Measurements from ENCODE around the gene MCAM.

GRCh38 chr11:119319700-119320239 is 2.8 kb upstream of the MCAM start:
- TF ChIP-seq POLR2A (IDR thresholded peaks at IDR 0.05; ENCODE audit: low read length): no peak
- TF ChIP-seq GATA1 (IDR thresholded peaks at IDR 0.05; ENCODE audit: low read depth, low read length): no peak

Data from erythroblast (primary cell).